ENCODE data around the gene CCDC187. TPM values are rescaled to one million over a fixed set of nuclear protein-coding genes. Genes with fewer than 3 reads are reported as not detected.

The CCDC187 gene
- total RNA-seq, 2 donors from 2014 or later = 1.2 TPM; not detected in 1

- no peaks in the 10 kb centered on the region for H3K9me3 ChIP-seq
- TF ChIP-seq POLR2A (IDR thresholded peaks at IDR 0.05) = no peak
- TF ChIP-seq CTCF (IDR thresholded peaks at IDR 0.05) = no peak
- no peak for TF ChIP-seq POLR2AphosphoS5 (IDR thresholded peaks at IDR 0.05)
- H3K4me1 ChIP-seq (replicated peaks) = no peaks in the 10 kb centered on the region
- WGBS = 85% methylated on average over 14 of the region's 14 CpGs
- no peaks in the 10 kb centered on the region for H3K27me3 ChIP-seq (replicated peaks; ENCODE audit: insufficient read depth)
- DNase-seq (ENCODE audit: low spot score) = no peak
- H3K27ac ChIP-seq = no peak overlapping the region
- intact Hi-C loops (cut with DNase I) = no loop called here
- no peak overlapping the region for H3K4me3 ChIP-seq
- no peaks in the 10 kb centered on the region for H3K36me3 ChIP-seq
These were observed 10.3 kb downstream of the CCDC187 start for GRCh38 chr9:136293476-136294077.

- H3K27ac ChIP-seq = no peak overlapping the region
- no peaks in the 10 kb centered on the region for H3K9me3 ChIP-seq
- DNase-seq (ENCODE audit: low spot score) = no peak
- 33% methylated on average over 25 of the region's 34 CpGs for WGBS
- intact Hi-C loops (cut with DNase I) = no loop called here
- TF ChIP-seq POLR2AphosphoS5 (IDR thresholded peaks at IDR 0.05) = no peak
- no peak for TF ChIP-seq CTCF (IDR thresholded peaks at IDR 0.05)
- no peak for TF ChIP-seq POLR2A (IDR thresholded peaks at IDR 0.05)
- no peak overlapping the region for H3K4me3 ChIP-seq
- no peaks in the 10 kb centered on the region for H3K27me3 ChIP-seq (replicated peaks; ENCODE audit: insufficient read depth)
- H3K36me3 ChIP-seq = no peaks in the 10 kb centered on the region
- H3K4me1 ChIP-seq (replicated peaks) = no peaks in the 10 kb centered on the region
These were observed 11.1 kb downstream of the CCDC187 start for GRCh38 chr9:136292591-136293448.

GRCh38 chr9:136292026-136292538 is 11.8 kb downstream of the CCDC187 start:
- WGBS = 86% methylated on average over 19 of the region's 19 CpGs
- intact Hi-C loops (cut with DNase I) = no loop called here
- H3K27me3 ChIP-seq (replicated peaks; ENCODE audit: insufficient read depth) = no peaks in the 10 kb centered on the region
- no peak overlapping the region for H3K4me3 ChIP-seq
- no peaks in the 10 kb centered on the region for H3K36me3 ChIP-seq
- no peaks in the 10 kb centered on the region for H3K4me1 ChIP-seq (replicated peaks)
- TF ChIP-seq POLR2A (IDR thresholded peaks at IDR 0.05) = no peak
- no peak for TF ChIP-seq CTCF (IDR thresholded peaks at IDR 0.05)
- no peak for TF ChIP-seq POLR2AphosphoS5 (IDR thresholded peaks at IDR 0.05)
- H3K27ac ChIP-seq = no peak overlapping the region
- no peaks in the 10 kb centered on the region for H3K9me3 ChIP-seq
- no peak for DNase-seq (ENCODE audit: low spot score)

GRCh38 chr9:136291306-136292025 is 12.4 kb downstream of the CCDC187 start:
- H3K27me3 ChIP-seq (replicated peaks; ENCODE audit: insufficient read depth) = no peaks in the 10 kb centered on the region
- H3K9me3 ChIP-seq = no peaks in the 10 kb centered on the region
- H3K27ac ChIP-seq = no peak overlapping the region
- DNase-seq (ENCODE audit: low spot score) = no peak
- H3K36me3 ChIP-seq = no peaks in the 10 kb centered on the region
- no peaks in the 10 kb centered on the region for H3K4me1 ChIP-seq (replicated peaks)
- TF ChIP-seq POLR2AphosphoS5 (IDR thresholded peaks at IDR 0.05) (no peak), POLR2A (IDR thresholded peaks at IDR 0.05) (no peak), CTCF (IDR thresholded peaks at IDR 0.05) (no peak)
- intact Hi-C loops (cut with DNase I) = no loop called here
- WGBS = 85% methylated on average over 20 of the region's 22 CpGs
- H3K4me3 ChIP-seq = no peak overlapping the region
